Kidney (tissue), 14 donors: ENCODE results near the gene MEOX1. TPM values are rescaled to one million over a fixed set of nuclear protein-coding genes. Genes with fewer than 3 reads are reported as not detected.

Experiments used
- DNase-seq, 5 donors: peaks; one replicate each; pipeline ENCODE4 v3.0.0-alpha.2; 2013 to 2020
- FAIRE-seq: peaks from 2 replicates; lab custom pipeline; 2012; peaks lifted over from hg19 to GRCh38; lab: Jason Lieb, UNC
- H3K27ac ChIP-seq, 2 donors: one replicate each; pipeline ENCODE4 v1.7.0; 2013; ENCODE audit warnings: low read depth in 2 of 2, low read length in 2 of 2, inconsistent platforms in 1 of 2
- H3K27me3 ChIP-seq: one replicate; pipeline ENCODE4 v1.7.1; 2013; ENCODE audit warnings: low read length, inconsistent platforms; ENCODE audit not compliant: control insufficient read depth, insufficient read depth
- H3K36me3 ChIP-seq, 3 donors: one replicate each; pipeline versions ENCODE4 v1.7.0 to v1.7.1; 2013; ENCODE audit warnings: low read length in 3 of 3, control low read depth in 1 of 3, inconsistent platforms in 1 of 3; ENCODE audit not compliant: insufficient read depth in 3 of 3, control insufficient read depth in 2 of 3
- H3K4me1 ChIP-seq, 3 donors: one replicate each; pipeline versions ENCODE4 v1.7.0 to v1.7.1; 2013; ENCODE audit warnings: low read length in 3 of 3, inconsistent platforms in 1 of 3, low read depth in 1 of 3; ENCODE audit not compliant: control insufficient read depth in 2 of 3, insufficient read depth in 2 of 3
- H3K4me3 ChIP-seq, 3 donors: one replicate each; pipeline versions ENCODE4 v1.7.0 to v1.8.1; 2013; ENCODE audit warnings: low read length in 3 of 3, control low read depth in 1 of 3, inconsistent platforms in 1 of 3
- H3K9ac ChIP-seq, 3 donors: one replicate each; pipeline versions ENCODE4 v1.7.0 to v1.7.1; 2013; ENCODE audit warnings: low read length in 3 of 3, control low read depth in 1 of 3, inconsistent platforms in 1 of 3
- H3K9me3 ChIP-seq, 3 donors: one replicate each; pipeline versions ENCODE4 v1.7.0 to v1.7.1; 2013; ENCODE audit warnings: low read length in 3 of 3, control low read depth in 1 of 3, inconsistent platforms in 1 of 3; ENCODE audit not compliant: control insufficient read depth in 2 of 3, insufficient read depth in 1 of 3
- CTCF ChIP-seq: IDR thresholded peaks from 3 replicates; pipeline ENCODE4 v1.5.1; 2012; ENCODE audit warnings: mild to moderate bottlenecking, moderate library complexity, borderline replicate concordance; ENCODE audit not compliant: insufficient read depth; ENCODE audit errors: extremely low read depth
- intact Hi-C: fragments of 100-400 bp; cut with DNase I; formaldehyde crosslinking; loops from one replicate; pipeline ENCODE4 v1.11.1; 2022
- polyA plus RNA-seq: library from polyadenylated mRNA; stranded (reverse); fragments of 350-450 nt; fragmentation: Illumina TruSeq; extraction: RNeasy Lipid Tissue Mini Kit (QIAGEN cat#74804); gene quantifications from one replicate; pipeline ENCODE4 v1.2.3, GENCODE V29; 2014; ENCODE audit warnings: low read depth, low replicate concordance; ENCODE audit not compliant: insufficient read depth
- total RNA-seq: library from RNA; stranded (reverse); fragmentation: NEBNext Ultra II Directional; extraction: Animal tissue kit (Norgen Biotek cat#: 25700); gene quantifications from one replicate; pipeline ENCODE4 v1.2.1, GENCODE V29; 2021
- donor health status: control.
- donor health status: control.
- donor health status: control.
- donor health status: control.
- donor health status: control.
- donor health status: DM: yes; HTN: yes; CAD: no.
- donor health status: Normal renal cell carcinoma (clear cell type).

MEOX1 gene
- total and polyA plus RNA-seq, 2 donors from 2014 or later: 1.4 TPM; not detected in 1

DNA sequence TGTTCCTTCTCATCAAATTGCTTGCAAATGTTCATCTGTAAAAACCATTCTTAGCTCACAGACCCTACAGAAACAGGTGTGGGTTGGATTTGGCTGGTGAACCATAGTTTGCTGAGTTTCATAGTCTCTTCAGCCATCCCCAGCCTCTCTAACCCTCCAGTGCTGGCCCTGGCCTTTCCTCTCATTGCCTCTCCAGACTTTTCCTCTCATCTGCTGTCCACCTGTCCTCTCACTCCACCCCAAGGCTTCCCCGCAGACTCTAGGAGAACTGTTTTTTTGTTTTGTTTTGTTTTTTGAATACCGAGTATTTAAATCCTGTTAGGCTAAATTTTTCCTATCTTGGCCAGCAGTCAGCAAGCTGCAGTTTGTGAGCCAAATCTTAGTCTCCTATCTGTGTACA is 41.1 kb downstream of the MEOX1 start:
- FAIRE-seq: no peak
- H3K4me3 ChIP-seq: no peak overlapping the region
- no peaks in the 10 kb centered on the region for H3K9me3 ChIP-seq
- DNase-seq: no peak
- H3K36me3 ChIP-seq: no peaks in the 10 kb centered on the region
- no peaks in the 10 kb centered on the region for H3K27me3 ChIP-seq
- intact Hi-C loops: no loop called here
- TF ChIP-seq CTCF: no peak
- H3K4me1 ChIP-seq: no peaks in the 10 kb centered on the region
- no peak overlapping the region for H3K27ac ChIP-seq
- no peak overlapping the region for H3K9ac ChIP-seq

GRCh38 chr17:43620147-43620546 is 41.6 kb downstream of the MEOX1 start:
- Histone ChIP-seq H3K9ac (no peak overlapping the region), H3K4me3 (no peak overlapping the region), H3K27ac (no peak overlapping the region), H3K36me3 (no peaks in the 10 kb centered on the region), H3K27me3 (no peaks in the 10 kb centered on the region), H3K4me1 (no peaks in the 10 kb centered on the region), H3K9me3 (no peaks in the 10 kb centered on the region)
- FAIRE-seq (no peak), DNase-seq (no peak)
- intact Hi-C loops: no loop called here
- TF ChIP-seq CTCF: no peak

GRCh38 chr17:43619705-43620104 is 42.0 kb downstream of the MEOX1 start:
- Histone ChIP-seq H3K27ac (no peak overlapping the region), H3K36me3 (no peaks in the 10 kb centered on the region), H3K9me3 (no peaks in the 10 kb centered on the region), H3K27me3 (no peaks in the 10 kb centered on the region), H3K4me3 (no peak overlapping the region), H3K9ac (no peak overlapping the region), H3K4me1 (no peaks in the 10 kb centered on the region)
- intact Hi-C loops: no loop called here
- TF ChIP-seq CTCF: no peak
- DNase-seq (no peak), FAIRE-seq (no peak)

DNA sequence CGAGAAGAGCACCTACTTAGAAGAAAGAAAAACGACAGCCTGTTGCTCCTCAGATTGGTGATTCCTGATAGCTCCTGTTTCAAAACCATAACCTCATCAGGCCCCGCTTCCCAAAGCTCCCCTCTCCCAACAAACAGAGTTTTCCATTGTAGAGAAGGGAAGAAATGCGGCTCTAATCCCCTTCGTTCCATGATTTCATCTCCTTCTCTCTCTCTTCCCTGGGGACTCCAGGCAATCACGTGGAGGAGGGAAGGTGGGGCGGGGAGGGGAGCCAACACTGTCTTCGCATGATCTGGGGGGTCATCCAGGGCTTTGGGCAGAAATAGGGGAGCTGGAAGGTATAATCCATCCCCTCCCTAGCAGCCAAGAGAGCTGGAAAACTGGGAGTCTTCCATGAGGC is 43.4 kb downstream of the MEOX1 start:
- FAIRE-seq: no peak
- intact Hi-C loops: no loop called here
- H3K9me3 ChIP-seq: no peaks in the 10 kb centered on the region
- H3K4me1 ChIP-seq: no peaks in the 10 kb centered on the region
- no peak overlapping the region for H3K27ac ChIP-seq
- no peaks in the 10 kb centered on the region for H3K27me3 ChIP-seq
- no peak for DNase-seq
- TF ChIP-seq CTCF: no peak
- no peak overlapping the region for H3K9ac ChIP-seq
- H3K4me3 ChIP-seq: no peak overlapping the region
- no peaks in the 10 kb centered on the region for H3K36me3 ChIP-seq
